KMS-11 (cell line): ENCODE measurements around the gene LRRFIP1.

Experiments used
- H2AFZ ChIP-seq: fragments of 200-600 bp; sonication (generic); 2 replicates; pipeline ENCODE4 v1.6.1; 2016; ENCODE audit warnings: antibody characterized with exemption, mixed run types, low read depth
- H3K27ac ChIP-seq: fragments of 200-600 bp; sonication (generic); 2 replicates; pipeline ENCODE4 v1.6.1; 2016; ENCODE audit warnings: mild to moderate bottlenecking, mixed run types
- H3K27me3 ChIP-seq: fragments of 200-600 bp; sonication (generic); 2 replicates; pipeline ENCODE4 v1.6.1; 2017; ENCODE audit warnings: mild to moderate bottlenecking, low read depth, mixed run types, moderate library complexity; ENCODE audit not compliant: insufficient read depth
- H3K36me3 ChIP-seq: fragments of 200-600 bp; sonication (generic); 2 replicates; pipeline ENCODE4 v1.6.1; 2017; ENCODE audit warnings: mild to moderate bottlenecking, mixed run types; ENCODE audit not compliant: insufficient read depth
- H3K4me1 ChIP-seq: fragments of 200-600 bp; sonication (generic); 2 replicates; pipeline ENCODE4 v1.6.1; 2016; ENCODE audit warnings: mild to moderate bottlenecking, low read depth, mixed run types; ENCODE audit not compliant: poor library complexity, severe bottlenecking
- H3K4me2 ChIP-seq: fragments of 200-600 bp; sonication (generic); 2 replicates; pipeline ENCODE4 v1.7.0; 2016; ENCODE audit warnings: mild to moderate bottlenecking, mixed run types
- H3K4me3 ChIP-seq: fragments of 200-600 bp; sonication (generic); IDR thresholded peaks from 2 replicates; pipeline ENCODE4 v1.6.1; 2017; ENCODE audit warnings: low read depth, low read length, mixed read lengths; ENCODE audit not compliant: insufficient read depth
- H3K79me2 ChIP-seq: fragments of 200-600 bp; sonication (generic); 2 replicates; pipeline ENCODE4 v1.6.1; 2016; ENCODE audit warnings: low read depth, mixed run types; ENCODE audit not compliant: insufficient read depth
- H3K9ac ChIP-seq: fragments of 200-600 bp; sonication (generic); 2 replicates; pipeline ENCODE4 v1.6.1; 2016; ENCODE audit warnings: mild to moderate bottlenecking, mixed run types
- H4K20me1 ChIP-seq: fragments of 200-600 bp; sonication (generic); 2 replicates; pipeline ENCODE4 v1.6.1; 2016; ENCODE audit warnings: mild to moderate bottlenecking, mixed run types; ENCODE audit not compliant: insufficient read depth
- CTCF ChIP-seq: fragments of 200-600 bp; sonication (generic); conservative IDR thresholded peaks from 2 replicates; pipeline ENCODE4 v1.6.1; 2017; ENCODE audit warnings: low read depth, mild to moderate bottlenecking, antibody characterized with exemption, low read length, moderate library complexity, mixed read lengths

The LRRFIP1 gene

GRCh38 chr2:237590272-237591140 is 36.9 kb upstream of the LRRFIP1 start, which contains the start of gene RAB17:
RAB17 (minus strand) TSS chr2:237590734; CDS start chr2:237586154, 4,580 bp downstream.
- Histone ChIP-seq H2AFZ (no peak within 1 kb of the TSS), H3K4me3 (no peak within 1 kb of the TSS), H3K27ac (no peak within 1 kb of the TSS), H3K4me2 (no peak within 1 kb of the TSS), H3K79me2 (no peaks in the 10 kb centered on the region), H3K36me3 (no peaks in the 10 kb centered on the region), H3K9ac (no peak within 1 kb of the TSS), H3K4me1 (no peaks in the 10 kb centered on the region), H4K20me1 (no peaks in the 10 kb centered on the region), H3K27me3 (no peaks in the 10 kb centered on the region)
- TF ChIP-seq CTCF = no peak

DNA sequence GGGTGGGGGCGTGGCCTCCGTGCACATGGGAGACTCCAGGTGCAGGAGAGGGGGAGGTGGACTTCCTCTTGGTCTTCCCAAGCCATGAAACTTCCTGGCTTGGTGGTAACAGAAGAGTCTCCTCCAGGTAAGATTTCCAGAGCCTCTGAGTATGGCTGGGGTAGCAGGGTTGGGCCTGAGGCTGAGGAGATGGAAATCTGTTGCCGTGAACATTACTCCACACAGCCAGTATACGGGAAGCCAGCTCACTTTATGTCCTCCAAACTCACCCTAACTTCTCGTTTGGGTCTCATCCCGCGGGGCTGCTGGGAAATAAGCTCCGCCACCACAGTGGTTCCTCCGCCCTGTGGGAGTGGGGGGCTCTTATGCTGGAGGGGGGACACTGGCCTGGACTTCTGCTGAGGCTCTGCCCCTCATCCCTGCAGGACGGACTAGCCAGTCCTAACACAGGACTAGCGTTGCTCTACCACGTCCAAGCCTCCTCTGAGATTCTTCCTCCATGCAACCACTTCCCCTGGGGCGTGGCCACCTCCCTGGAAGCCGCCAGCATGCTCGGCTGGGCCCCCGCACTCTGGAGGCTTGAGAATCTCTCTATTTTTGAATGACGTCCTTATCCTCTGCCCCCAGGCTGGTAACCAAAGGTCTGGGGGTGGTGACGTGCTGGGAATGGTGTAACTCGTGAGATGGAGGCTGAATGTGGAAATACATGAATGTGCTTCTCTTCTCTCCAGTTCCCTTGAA is 36.1 kb upstream of the LRRFIP1 start:
- no peak overlapping the region for H3K9ac ChIP-seq
- no peaks in the 10 kb centered on the region for H3K36me3 ChIP-seq
- no peaks in the 10 kb centered on the region for H3K27me3 ChIP-seq
- H3K79me2 ChIP-seq = no peaks in the 10 kb centered on the region
- H3K4me1 ChIP-seq = no peaks in the 10 kb centered on the region
- no peak overlapping the region for H3K27ac ChIP-seq
- no peak overlapping the region for H2AFZ ChIP-seq
- TF ChIP-seq CTCF = no peak
- no peaks in the 10 kb centered on the region for H4K20me1 ChIP-seq
- no peak overlapping the region for H3K4me2 ChIP-seq
- no peak overlapping the region for H3K4me3 ChIP-seq

DNA sequence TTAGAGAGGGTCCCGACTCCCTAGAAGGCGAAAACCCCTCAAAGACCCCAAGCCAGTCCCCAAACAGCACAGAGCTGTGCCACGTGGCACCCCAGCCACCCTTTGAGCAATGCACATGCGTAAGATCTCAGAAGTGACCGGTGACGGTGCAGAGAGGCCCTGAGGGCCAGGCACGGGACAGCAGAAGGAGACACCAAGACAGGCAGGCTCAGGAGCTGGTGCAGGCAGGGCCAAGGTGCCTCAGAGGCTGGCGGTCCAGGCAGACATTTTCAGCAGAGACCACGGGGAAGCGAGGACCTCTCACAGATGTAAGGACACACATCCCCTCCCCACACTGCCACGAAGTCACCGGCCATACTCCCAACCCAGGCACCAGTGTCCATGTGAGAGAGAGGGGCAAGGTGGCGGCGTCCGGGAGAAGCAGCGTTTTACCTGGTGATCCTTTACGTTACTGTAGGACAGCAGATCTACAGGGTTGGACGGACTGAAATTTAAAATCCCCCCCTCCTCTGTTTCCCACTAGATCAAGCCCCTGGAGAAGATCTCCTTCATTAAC is 34.9 kb upstream of the LRRFIP1 start:
- Histone ChIP-seq H3K9ac (no peak overlapping the region), H3K79me2 (no peaks in the 10 kb centered on the region), H3K4me2 (no peak overlapping the region), H3K36me3 (no peaks in the 10 kb centered on the region), H3K27me3 (no peaks in the 10 kb centered on the region), H2AFZ (no peak overlapping the region), H4K20me1 (no peaks in the 10 kb centered on the region), H3K4me3 (no peak overlapping the region), H3K4me1 (no peaks in the 10 kb centered on the region), H3K27ac (no peak overlapping the region)
- TF ChIP-seq CTCF = no peak

- no peak overlapping the region for H3K4me2 ChIP-seq
- no peak overlapping the region for H3K4me3 ChIP-seq
Measured at GRCh38 chr2:237593036-237593435, 34.4 kb upstream of the LRRFIP1 start.

More at GRCh38 chr2:237593036-237593435, 34.4 kb upstream of the LRRFIP1 start:
- Histone ChIP-seq H2AFZ (no peak overlapping the region), H3K79me2 (no peaks in the 10 kb centered on the region), H3K27me3 (no peaks in the 10 kb centered on the region), H4K20me1 (no peaks in the 10 kb centered on the region), H3K9ac (no peak overlapping the region), H3K27ac (no peak overlapping the region), H3K4me1 (no peaks in the 10 kb centered on the region), H3K36me3 (no peaks in the 10 kb centered on the region)
- TF ChIP-seq CTCF = no peak
